DND-41 (cell line): Measurements from ENCODE around the gene UBAP2.

Experiments used
- ATAC-seq: fragments of 200-7000 bp; cut with Tn5 transposase; 3 replicates; pipeline ENCODE4 v1.9.1; 2021; ENCODE audit warnings: low read depth; ENCODE audit not compliant: insufficient read depth
- DNase-seq: peaks from one replicate; pipeline ENCODE4 v3.0.0-alpha.2; 2020
- H2AFZ ChIP-seq: 2 replicates; pipeline ENCODE4 v1.6.0; 2012; ENCODE audit warnings: low read depth, low read length
- H3K27ac ChIP-seq: 2 replicates; pipeline ENCODE4 v1.5.1; 2012; ENCODE audit warnings: low read length, inconsistent platforms
- H3K27me3 ChIP-seq: fragments of 200-600 bp; sonication (generic); 2 replicates; pipeline ENCODE4 v1.6.0; 2012; ENCODE audit warnings: low read length, mild to moderate bottlenecking, inconsistent platforms; ENCODE audit not compliant: insufficient read depth, poor library complexity
- H3K36me3 ChIP-seq: 2 replicates; pipeline ENCODE4 v1.5.1; 2012; ENCODE audit warnings: low read length, inconsistent platforms; ENCODE audit not compliant: insufficient read depth
- H3K4me1 ChIP-seq: 2 replicates; pipeline ENCODE4 v1.5.1; 2012; ENCODE audit warnings: mild to moderate bottlenecking, low read length; ENCODE audit not compliant: insufficient read depth
- H3K4me2 ChIP-seq: 2 replicates; pipeline ENCODE4 v1.6.0; 2012; ENCODE audit warnings: mild to moderate bottlenecking, moderate library complexity, low read length, inconsistent platforms; ENCODE audit not compliant: insufficient read depth
- H3K4me3 ChIP-seq, 2 experiments: fragments of 200-600 bp in 1 of 2; shearing (Covaris generic) in 1 of 2; 2 replicates each; pipeline ENCODE4 v1.5.1; 2012 to 2016; ENCODE audit warnings: inconsistent platforms in 2 of 2, low read length in 2 of 2, mild to moderate bottlenecking in 2 of 2, low read depth in 1 of 2, moderate library complexity in 1 of 2
- H3K79me2 ChIP-seq: 2 replicates; pipeline ENCODE4 v1.6.0; 2012; ENCODE audit warnings: low read length, inconsistent platforms; ENCODE audit not compliant: insufficient read depth
- H3K9ac ChIP-seq: 2 replicates; pipeline ENCODE4 v1.6.0; 2012; ENCODE audit warnings: low read depth, mild to moderate bottlenecking, inconsistent platforms, low read length, moderate library complexity
- H3K9me3 ChIP-seq: 2 replicates; pipeline ENCODE4 v1.5.1; 2012; ENCODE audit warnings: low read length, moderate library complexity, mild to moderate bottlenecking, inconsistent platforms; ENCODE audit not compliant: insufficient read depth, severe bottlenecking
- H4K20me1 ChIP-seq: 2 replicates; pipeline ENCODE4 v1.6.0; 2012; ENCODE audit warnings: low read length; ENCODE audit not compliant: insufficient read depth
- CTCF ChIP-seq: IDR thresholded peaks from 2 replicates; pipeline ENCODE4 v1.5.1; 2012; ENCODE audit warnings: borderline replicate concordance, low read length, moderate library complexity, mild to moderate bottlenecking; ENCODE audit not compliant: poor library complexity, severe bottlenecking; ENCODE audit errors: extremely low read depth
- EZH2 ChIP-seq: IDR thresholded peaks from 3 replicates; pipeline ENCODE4 v1.6.1; 2012; ENCODE audit warnings: borderline replicate concordance, low read depth, mild to moderate bottlenecking, moderate library complexity, low read length, inconsistent platforms; ENCODE audit not compliant: severe bottlenecking

The UBAP2 gene

GRCh38 chr9:34096751-34097150, 48.1 kb upstream of the UBAP2 start:
- Histone ChIP-seq H3K27me3 (no peaks in the 10 kb centered on the region), H3K9me3 (no peaks in the 10 kb centered on the region), H3K4me3 (no peak overlapping the region), H3K36me3 (peaks cover 53% of the 10 kb centered on the region), H2AFZ (no peak overlapping the region), H3K4me2 (no peak overlapping the region), H3K4me1 (no peaks in the 10 kb centered on the region), H3K79me2 (no peaks in the 10 kb centered on the region), H3K9ac (no peak overlapping the region), H3K27ac (no peak overlapping the region), H4K20me1 (no peaks in the 10 kb centered on the region)
- TF ChIP-seq CTCF (no peak), EZH2 (no peak)
- no peak for ATAC-seq
- DNase-seq: no peak

- H3K9ac ChIP-seq: no peak overlapping the region
- H3K27me3 ChIP-seq: no peaks in the 10 kb centered on the region
- no peak overlapping the region for H3K4me2 ChIP-seq
- H3K4me3 ChIP-seq: no peak overlapping the region
- TF ChIP-seq CTCF: no peak
- TF ChIP-seq EZH2: no peak
- no peaks in the 10 kb centered on the region for H3K79me2 ChIP-seq
- no peaks in the 10 kb centered on the region for H3K9me3 ChIP-seq
- H3K27ac ChIP-seq: no peak overlapping the region
- no peak for DNase-seq
- H3K4me1 ChIP-seq: no peaks in the 10 kb centered on the region
- no peak for ATAC-seq
- H2AFZ ChIP-seq: no peak overlapping the region
- peaks cover 73% of the 10 kb centered on the region for H3K36me3 ChIP-seq
- no peaks in the 10 kb centered on the region for H4K20me1 ChIP-seq
Observed at GRCh38 chr9:34093578-34093977, 44.9 kb upstream of the UBAP2 start.

- no peak for TF ChIP-seq EZH2
- TF ChIP-seq CTCF: no peak
- peaks cover 68% of the 10 kb centered on the region for H3K36me3 ChIP-seq
Observed at GRCh38 chr9:34089311-34089710, 40.6 kb upstream of the UBAP2 start.

GRCh38 chr9:34087370-34087769, 38.7 kb upstream of the UBAP2 start:
- no peak overlapping the region for H3K27ac ChIP-seq
- H3K79me2 ChIP-seq: no peaks in the 10 kb centered on the region
- TF ChIP-seq CTCF (no peak), EZH2 (no peak)
- H3K36me3 ChIP-seq: peaks cover 56% of the 10 kb centered on the region
- no peak overlapping the region for H3K4me3 ChIP-seq
- H2AFZ ChIP-seq: no peak overlapping the region
- no peaks in the 10 kb centered on the region for H3K4me1 ChIP-seq
- no peaks in the 10 kb centered on the region for H4K20me1 ChIP-seq
- DNase-seq: no peak
- H3K27me3 ChIP-seq: no peaks in the 10 kb centered on the region
- no peak overlapping the region for H3K4me2 ChIP-seq
- ATAC-seq: no peak
- H3K9ac ChIP-seq: no peak overlapping the region
- no peaks in the 10 kb centered on the region for H3K9me3 ChIP-seq

More at GRCh38 chr9:34089311-34089710, 40.6 kb upstream of the UBAP2 start:
- Histone ChIP-seq H3K4me1 (no peaks in the 10 kb centered on the region), H4K20me1 (no peaks in the 10 kb centered on the region), H3K4me2 (no peak overlapping the region), H3K27ac (no peak overlapping the region), H3K9ac (no peak overlapping the region), H2AFZ (no peak overlapping the region), H3K79me2 (no peaks in the 10 kb centered on the region), H3K27me3 (no peaks in the 10 kb centered on the region), H3K4me3 (no peak overlapping the region), H3K9me3 (no peaks in the 10 kb centered on the region)
- ATAC-seq (no peak), DNase-seq (no peak)
